Neural progenitor cell (in vitro differentiated cells): ENCODE results near the gene ROR2. TPM values are rescaled to one million over a fixed set of nuclear protein-coding genes. Genes with fewer than 3 reads are reported as not detected.

ENCODE experiments used
- DNase-seq: peaks from one replicate; pipeline ENCODE4 v3.0.0-alpha.2; 2016; ENCODE audit warnings: low spot score
- H2AFZ ChIP-seq: fragments of 200-600 bp; sonication (generic); replicated peaks from 2 replicates; pipeline ENCODE4 v1.6.1; 2016; ENCODE audit warnings: antibody characterized with exemption
- H3F3A ChIP-seq: fragments of 200-600 bp; sonication (generic); 2 replicates; pipeline ENCODE4 v1.6.1; 2016; ENCODE audit warnings: antibody characterized with exemption, low read depth
- H3K27ac ChIP-seq: fragments of 200-600 bp; sonication (generic); 2 replicates; pipeline ENCODE4 v1.5.1; 2016; ENCODE audit warnings: mild to moderate bottlenecking
- H3K27me3 ChIP-seq: fragments of 200-600 bp; sonication (generic); 2 replicates; pipeline ENCODE4 v1.6.1; 2016; ENCODE audit warnings: mild to moderate bottlenecking, moderate library complexity
- H3K36me3 ChIP-seq: fragments of 200-600 bp; sonication (generic); 2 replicates; pipeline ENCODE4 v1.5.1; 2016
- H3K4me1 ChIP-seq: fragments of 200-600 bp; sonication (generic); 2 replicates; pipeline ENCODE4 v1.6.1; 2016; ENCODE audit warnings: mixed run types
- H3K4me2 ChIP-seq: fragments of 200-600 bp; sonication (generic); 2 replicates; pipeline ENCODE4 v1.6.1; 2016
- H3K4me3 ChIP-seq: fragments of 200-600 bp; sonication (generic); 2 replicates; pipeline ENCODE4 v1.5.1; 2016
- H3K79me2 ChIP-seq: fragments of 200-600 bp; sonication (generic); 2 replicates; pipeline ENCODE4 v1.6.1; 2016; ENCODE audit warnings: low read depth
- H3K9ac ChIP-seq: fragments of 200-600 bp; sonication (generic); 2 replicates; pipeline ENCODE4 v1.6.1; 2016
- H3K9me3 ChIP-seq: fragments of 200-600 bp; sonication (generic); 2 replicates; pipeline ENCODE4 v1.5.1; 2016; ENCODE audit warnings: low read depth
- H4K20me1 ChIP-seq: fragments of 200-600 bp; sonication (generic); 2 replicates; pipeline ENCODE4 v1.6.1; 2016; ENCODE audit warnings: low read depth
- H3K27ac Mint-ChIP-seq: 3 replicates; pipeline ENCODE4 v1.8.0; 2021; ENCODE audit warnings: mixed read lengths
- H3K27me3 Mint-ChIP-seq: 2 replicates; pipeline ENCODE4 v1.8.0; 2022; ENCODE audit warnings: low read depth, mild to moderate bottlenecking, inconsistent platforms, moderate library complexity, mixed read lengths; ENCODE audit not compliant: insufficient read depth
- H3K36me3 Mint-ChIP-seq: 3 replicates; pipeline ENCODE4 v1.8.0; 2021; ENCODE audit warnings: mixed read lengths
- H3K4me1 Mint-ChIP-seq: 3 replicates; pipeline ENCODE4 v1.8.0; 2021; ENCODE audit warnings: mixed read lengths
- H3K4me3 Mint-ChIP-seq: 3 replicates; pipeline ENCODE4 v1.8.0; 2021; ENCODE audit warnings: mild to moderate bottlenecking, moderate library complexity, mixed read lengths
- H3K9me3 Mint-ChIP-seq: 3 replicates; pipeline ENCODE4 v1.8.0; 2020; ENCODE audit warnings: mixed read lengths
- CTCF ChIP-seq: fragments of 200-600 bp; sonication (generic); IDR thresholded peaks from 2 replicates; pipeline ENCODE4 v1.5.1; 2017; ENCODE audit warnings: antibody characterized with exemption, mild to moderate bottlenecking
- EZH2 ChIP-seq: fragments of 200-600 bp; sonication (generic); IDR thresholded peaks from 2 replicates; pipeline ENCODE4 v1.6.1; 2017; ENCODE audit warnings: antibody characterized with exemption, mild to moderate bottlenecking, moderate library complexity
- EZH2phosphoT487 ChIP-seq: fragments of 200-600 bp; sonication (generic); IDR thresholded peaks from 2 replicates; pipeline ENCODE4 v1.6.1; 2017; ENCODE audit warnings: antibody characterized with exemption
- total RNA-seq: library from RNA; depleted of rRNA; stranded (reverse); fragments of >200 nt; gene quantifications from 2 replicates; pipeline ENCODE4 v1.2.3, GENCODE V29; 2015; ENCODE audit warnings: low replicate concordance

The ROR2 gene
- total RNA-seq, 1 donor from 2014 or later, result 20.1 TPM

- Histone ChIP-seq H3K4me2 (no peak overlapping the region), H3K36me3 (no peaks in the 10 kb centered on the region), H3K27ac (no peak overlapping the region), H3K79me2 (peaks cover 8% of the 10 kb centered on the region), H3K9ac (no peak overlapping the region), H3K4me3 (no peak overlapping the region), H3K27me3 (no peaks in the 10 kb centered on the region), H2AFZ (no peak overlapping the region), H3F3A (no peaks in the 10 kb centered on the region), H4K20me1 (no peaks in the 10 kb centered on the region), H3K4me1 (no peaks in the 10 kb centered on the region), H3K9me3 (no peaks in the 10 kb centered on the region)
- peaks cover 15% of the 10 kb centered on the region for H3K36me3 Mint-ChIP-seq
- no peak for DNase-seq
- H3K27ac Mint-ChIP-seq, result no peak overlapping the region
- peaks cover 5% of the 10 kb centered on the region for H3K4me1 Mint-ChIP-seq
- peaks cover 10% of the 10 kb centered on the region for H3K27me3 Mint-ChIP-seq
- H3K4me3 Mint-ChIP-seq, result no peak overlapping the region
- TF ChIP-seq EZH2phosphoT487 (no peak), EZH2 (no peak), CTCF (no peak)
- no peaks in the 10 kb centered on the region for H3K9me3 Mint-ChIP-seq
These were observed 194.1 kb downstream of the ROR2 start for GRCh38 chr9:91755761-91756509.

- Mint-ChIP-seq H3K36me3 (peaks cover 15% of the 10 kb centered on the region), H3K27ac (no peak overlapping the region), H3K4me1 (peaks cover 5% of the 10 kb centered on the region), H3K4me3 (no peak overlapping the region), H3K9me3 (no peaks in the 10 kb centered on the region), H3K27me3 (peaks cover 8% of the 10 kb centered on the region)
- Histone ChIP-seq H3K27me3 (no peaks in the 10 kb centered on the region), H3K9me3 (no peaks in the 10 kb centered on the region), H3K9ac (no peak overlapping the region), H3K36me3 (no peaks in the 10 kb centered on the region), H3K4me3 (no peak overlapping the region), H2AFZ (no peak overlapping the region), H3K79me2 (peaks cover 8% of the 10 kb centered on the region), H3K4me2 (no peak overlapping the region), H3F3A (no peaks in the 10 kb centered on the region), H3K27ac (no peak overlapping the region), H4K20me1 (no peaks in the 10 kb centered on the region), H3K4me1 (no peaks in the 10 kb centered on the region)
- no peak for DNase-seq
- TF ChIP-seq EZH2 (no peak), CTCF (no peak)
These were observed 196.3 kb downstream of the ROR2 start for GRCh38 chr9:91753711-91754110.

- H3K79me2 ChIP-seq, result no peaks in the 10 kb centered on the region
- Mint-ChIP-seq H3K27me3 (no peaks in the 10 kb centered on the region), H3K9me3 (no peaks in the 10 kb centered on the region), H3K4me1 (no peaks in the 10 kb centered on the region), H3K4me3 (no peak overlapping the region), H3K27ac (no peak overlapping the region), H3K36me3 (peaks cover 10% of the 10 kb centered on the region)
- H3K27me3 ChIP-seq, result no peaks in the 10 kb centered on the region
- no peak overlapping the region for H3K9ac ChIP-seq
- H4K20me1 ChIP-seq, result no peaks in the 10 kb centered on the region
- H3K4me2 ChIP-seq, result no peak overlapping the region
- H3K4me3 ChIP-seq, result no peak overlapping the region
- H3K36me3 ChIP-seq, result no peaks in the 10 kb centered on the region
- no peaks in the 10 kb centered on the region for H3F3A ChIP-seq
- no peaks in the 10 kb centered on the region for H3K4me1 ChIP-seq
- TF ChIP-seq CTCF, result no peak
- TF ChIP-seq EZH2phosphoT487, result no peak
- no peak for TF ChIP-seq EZH2
- no peak for DNase-seq
- H3K9me3 ChIP-seq, result no peaks in the 10 kb centered on the region
- no peak overlapping the region for H2AFZ ChIP-seq
- no peak overlapping the region for H3K27ac ChIP-seq
These were observed 198.1 kb downstream of the ROR2 start for GRCh38 chr9:91751922-91752321.
